Kidney capillary endothelial cell (primary cell): ENCODE measurements around the gene SMG1.
"Not testable (repeated sequence)": the region's sequence is repeated elsewhere in the genome, so short reads cannot be mapped to it uniquely, and the experiment has no call there.

Experiments used
- DNase-seq: peaks from one replicate; pipeline ENCODE4 v3.0.0-alpha.2; 2018; ENCODE audit warnings: low spot score

Gene SMG1

DNA sequence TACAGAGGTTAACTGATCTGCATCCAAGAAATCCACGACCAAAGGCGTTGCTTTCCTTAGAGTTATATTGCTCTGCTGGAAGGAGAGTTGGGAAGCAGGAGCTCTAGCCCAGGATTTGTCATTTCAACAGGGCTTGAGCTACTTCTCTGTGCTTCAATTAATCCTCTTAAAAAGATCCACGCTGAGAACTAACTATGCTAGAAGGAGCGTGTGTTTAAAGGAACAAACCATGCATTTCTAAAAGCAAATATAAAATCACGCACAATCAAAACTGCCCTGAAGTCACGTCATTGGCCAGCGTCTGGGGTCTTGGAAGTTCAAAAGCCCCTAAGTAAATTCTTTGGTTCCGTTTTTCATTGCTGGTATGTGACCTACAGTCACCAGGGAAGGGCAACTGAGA is 125.9 kb downstream of the SMG1 start:
- no peak for DNase-seq

DNA sequence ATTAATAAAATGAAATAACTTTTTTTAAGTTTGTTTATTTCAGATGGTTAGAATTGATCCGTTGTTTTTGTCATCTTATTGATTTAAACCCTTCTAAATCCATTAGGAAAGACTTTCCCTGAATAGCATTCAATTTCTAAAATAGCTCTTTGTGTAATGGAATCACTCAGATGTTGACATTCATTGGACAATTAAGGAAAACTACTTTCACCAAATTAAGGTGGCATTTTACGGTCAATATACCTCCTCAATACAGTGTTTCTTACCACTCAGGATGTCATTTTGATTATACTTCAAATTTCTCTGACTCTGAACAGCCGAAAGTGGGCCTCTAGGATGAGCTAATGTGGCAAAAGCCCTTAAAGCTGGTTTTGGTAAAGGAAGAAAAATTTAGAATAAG is 126.7 kb downstream of the SMG1 start:
- DNase-seq: no peak

DNA sequence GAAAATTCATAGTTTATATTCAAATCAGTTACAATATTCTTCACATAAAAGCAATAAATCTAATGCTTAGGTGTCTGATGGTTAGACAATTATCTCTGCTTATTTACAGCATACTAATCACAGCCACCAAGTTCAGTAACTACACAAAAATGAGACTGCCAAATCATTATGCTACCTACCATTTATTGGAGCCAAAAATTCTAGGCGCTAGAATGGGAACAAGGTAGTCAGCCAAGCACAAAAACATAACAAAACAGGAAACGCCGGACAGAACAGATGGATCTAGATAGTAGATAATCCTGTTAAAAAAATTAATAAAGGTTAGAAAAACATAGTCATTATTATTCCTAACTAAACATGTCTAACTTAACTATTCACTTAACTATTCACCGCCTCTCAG is 128.5 kb downstream of the SMG1 start:
- DNase-seq: no peak

DNA sequence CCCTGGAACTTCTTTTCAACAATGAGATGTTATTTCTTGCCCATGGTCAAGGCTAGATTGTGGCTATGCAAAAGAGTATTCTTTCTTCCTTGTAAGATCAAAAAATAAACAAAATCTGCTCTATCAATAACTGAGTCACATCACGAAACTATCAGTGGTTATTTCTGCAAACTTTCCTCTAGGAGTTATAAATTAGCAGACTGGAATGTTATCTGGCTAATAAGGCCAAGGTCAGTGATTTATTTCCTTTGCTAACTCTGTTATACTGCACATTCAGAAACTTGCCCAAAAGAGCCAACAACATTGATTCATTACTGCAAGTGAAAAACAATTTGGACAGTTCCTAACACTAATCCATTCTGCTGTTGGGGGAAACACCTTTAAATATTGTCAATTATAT is 129.8 kb downstream of the SMG1 start:
- no peak for DNase-seq

DNA sequence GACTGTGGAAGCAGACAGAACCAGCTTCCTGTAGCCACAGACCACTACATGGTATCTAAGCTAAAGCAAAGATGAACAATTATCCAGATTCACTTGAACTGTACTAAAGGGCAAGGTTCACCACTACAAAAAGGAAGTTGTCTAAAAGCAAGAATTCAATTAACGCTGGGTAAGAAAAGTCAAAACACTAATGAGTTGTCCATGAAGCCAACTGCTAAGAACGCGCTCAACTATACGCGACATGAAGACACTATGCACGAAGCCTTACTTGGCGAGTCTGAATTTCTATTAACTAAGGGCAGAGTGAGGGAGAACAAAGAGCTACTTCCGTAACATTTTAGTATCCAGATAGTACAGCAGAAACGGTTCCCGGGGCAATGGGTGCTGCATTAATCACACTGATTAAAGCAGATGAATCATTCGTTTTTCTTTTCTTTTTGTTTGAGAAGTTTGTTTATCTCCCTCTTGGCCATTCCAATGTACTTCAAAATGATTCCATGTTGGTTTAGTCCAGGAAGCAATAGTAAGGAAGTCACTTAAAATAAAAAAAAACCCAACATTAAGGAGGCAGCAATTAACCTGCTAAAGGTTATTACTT is 133.3 kb downstream of the SMG1 start:
- DNase-seq: no peak

DNA sequence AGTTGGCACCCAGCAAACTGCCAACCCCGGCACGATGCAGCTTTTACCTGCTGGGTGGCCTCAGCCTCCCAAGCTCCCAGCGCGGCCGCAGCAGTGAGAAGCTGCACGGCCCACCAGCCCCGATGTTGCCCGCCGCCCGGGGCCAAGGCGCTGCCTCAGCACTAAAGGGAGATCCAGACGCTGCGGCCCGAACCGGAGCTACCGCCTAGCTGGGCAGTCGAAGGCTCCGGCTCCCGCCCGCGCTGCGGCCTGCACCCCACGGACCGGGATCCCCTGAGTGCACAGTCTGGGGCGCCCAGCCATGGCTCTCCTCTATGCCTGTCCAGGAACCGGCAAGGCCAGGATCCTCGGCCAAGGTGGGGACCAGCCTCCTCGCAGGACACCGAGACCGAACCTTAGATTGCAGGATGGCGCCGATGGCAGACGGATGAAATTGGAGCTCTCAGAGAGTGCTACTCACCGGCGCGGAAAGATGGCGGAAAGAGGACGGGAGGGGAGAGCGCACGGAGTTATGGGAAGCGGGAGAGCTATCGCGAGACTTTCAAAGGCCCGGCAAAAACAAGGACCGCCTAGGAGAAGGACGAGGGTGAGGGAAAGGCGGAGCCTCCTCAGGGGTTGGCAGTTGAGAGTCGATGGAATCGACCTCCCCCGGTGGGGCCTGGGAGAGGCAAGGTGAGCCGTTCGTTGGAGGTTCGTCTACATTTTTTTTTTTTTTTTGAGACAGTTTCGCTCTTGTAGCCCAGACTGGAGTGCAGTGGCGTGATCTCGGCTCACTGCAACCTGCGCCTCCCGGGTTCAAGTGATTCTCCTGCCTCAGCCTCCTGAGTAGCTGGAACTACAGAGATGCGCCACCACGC is 136.1 kb downstream of the SMG1 start, which contains the start of gene RPS15A:
TSS of gene RPS15A (minus strand) at position 485 of the 857 bp plus-strand sequence. CDS start 1,221 bp downstream, outside the sequence.
- peak; percentile 95 for DNase-seq

DNA sequence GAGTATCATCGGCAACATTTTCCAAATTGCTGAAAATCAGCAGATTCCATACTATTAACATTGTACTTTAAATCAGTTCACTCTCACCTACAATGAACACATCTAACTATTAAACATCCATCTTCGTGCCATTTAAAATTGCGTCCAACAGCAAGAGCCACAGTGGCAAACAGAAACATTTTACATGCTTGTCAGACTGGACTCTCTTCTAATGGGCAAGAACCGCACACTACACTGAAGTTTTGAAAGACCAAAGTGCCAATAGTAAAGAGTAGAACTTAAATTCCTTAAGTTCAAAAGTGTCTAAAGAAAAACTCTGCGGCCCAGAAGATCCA is 136.7 kb downstream of the SMG1 start:
- no peak for DNase-seq

DNA sequence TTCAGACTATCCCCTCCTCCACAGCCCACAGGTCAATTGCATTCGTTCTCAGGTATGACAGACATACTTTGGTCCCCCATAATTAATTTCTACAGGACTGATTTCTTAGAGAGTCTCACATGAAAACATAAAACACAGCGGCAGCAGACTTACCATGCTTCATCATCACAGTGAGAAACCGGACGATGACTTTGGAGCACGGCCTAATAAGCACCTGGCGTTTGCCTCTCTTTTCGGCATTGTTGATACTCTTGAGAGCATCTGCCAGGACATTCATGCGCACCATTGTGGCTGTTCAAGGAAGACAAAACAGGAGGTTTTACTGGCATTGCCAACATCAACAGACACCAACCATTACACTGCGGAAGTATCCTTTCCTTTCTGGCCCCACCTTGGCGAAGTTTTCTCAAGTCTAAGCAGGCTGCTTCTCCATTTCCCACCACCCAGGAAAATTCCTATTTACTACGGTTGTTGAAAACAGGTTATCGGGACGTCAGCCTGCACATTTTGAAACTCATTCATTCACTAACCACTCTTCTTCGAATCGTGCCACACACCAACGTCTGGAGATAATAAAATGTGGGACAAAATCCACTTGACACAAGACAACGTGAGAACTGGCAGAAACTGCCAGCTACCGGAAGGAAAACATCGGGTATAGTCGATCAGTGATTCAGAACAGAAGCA is 137.2 kb downstream of the SMG1 start:
- DNase-seq: no peak

DNA sequence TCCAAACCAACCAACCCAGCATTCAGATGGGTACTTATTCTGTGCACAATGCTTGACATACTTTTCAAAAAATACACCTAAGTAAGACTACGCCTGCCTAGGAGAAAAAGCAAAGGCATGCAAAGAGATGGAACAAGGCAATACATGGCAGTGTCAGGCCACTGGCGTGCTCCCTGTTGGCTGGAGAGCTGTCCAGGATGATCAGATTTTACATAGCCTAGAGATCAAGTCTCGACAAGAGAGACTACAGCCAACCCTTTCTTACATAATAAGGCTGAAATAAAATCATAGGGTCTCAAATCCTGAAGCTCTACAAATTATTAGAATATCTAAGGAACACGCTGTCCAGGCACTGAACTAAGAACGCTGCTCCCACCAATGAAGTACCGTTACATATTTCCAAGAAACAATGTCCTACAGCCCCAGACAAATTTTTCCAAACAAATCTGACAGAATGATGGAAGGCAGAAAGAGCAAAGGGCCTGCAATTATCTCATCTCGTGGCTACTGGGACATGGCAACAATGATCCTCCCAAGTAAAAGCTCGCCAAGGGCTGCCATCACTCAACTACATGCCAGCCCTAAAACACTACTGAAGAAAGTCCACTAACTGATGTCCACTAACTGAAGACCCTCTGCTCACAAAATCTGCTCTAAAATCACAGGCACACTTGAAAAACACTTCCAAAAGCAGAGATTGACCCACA is 141.1 kb downstream of the SMG1 start:
- DNase-seq: no peak

DNA sequence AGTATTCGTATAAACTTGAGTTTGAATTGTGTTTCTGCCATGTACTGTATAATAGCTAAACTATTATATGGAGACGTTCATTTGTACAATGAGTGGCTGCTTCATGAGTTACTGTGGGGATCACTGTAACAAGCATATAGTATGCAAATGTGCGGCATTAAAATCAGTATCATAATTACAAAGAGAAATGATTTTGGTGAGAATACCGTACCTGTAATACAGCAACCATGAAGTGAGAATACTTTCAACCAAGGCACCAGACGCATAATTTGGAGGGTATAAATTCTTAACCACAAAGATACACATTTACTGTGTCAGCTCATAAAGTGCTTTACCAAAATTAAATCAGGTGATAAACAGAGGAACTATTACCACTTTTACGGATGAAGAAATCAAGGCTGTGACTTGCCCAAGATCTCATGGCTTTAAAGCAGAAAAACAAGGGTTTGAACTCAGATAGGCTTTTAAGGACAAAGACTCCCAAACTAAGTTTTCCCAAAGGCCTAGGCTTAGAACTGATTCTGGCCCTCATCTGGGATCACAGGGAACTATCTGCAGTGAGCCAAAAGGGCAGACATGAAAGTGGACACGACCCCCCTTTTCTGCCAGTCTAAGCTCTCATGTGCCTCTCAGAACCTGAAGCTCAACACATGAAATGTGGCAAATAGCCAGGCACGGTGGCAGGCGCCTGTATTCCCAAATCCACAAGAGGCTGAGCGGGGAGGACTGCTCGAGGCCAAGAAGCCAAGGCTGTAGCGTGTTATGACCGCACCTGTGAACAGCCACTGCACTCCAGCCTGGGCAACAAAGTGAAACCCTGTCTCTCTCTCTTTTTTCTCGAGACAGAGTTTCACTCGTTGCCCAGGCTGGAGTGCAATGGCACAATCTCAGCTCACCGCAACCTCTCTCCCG is 142.5 kb downstream of the SMG1 start:
- no peak for DNase-seq

DNA sequence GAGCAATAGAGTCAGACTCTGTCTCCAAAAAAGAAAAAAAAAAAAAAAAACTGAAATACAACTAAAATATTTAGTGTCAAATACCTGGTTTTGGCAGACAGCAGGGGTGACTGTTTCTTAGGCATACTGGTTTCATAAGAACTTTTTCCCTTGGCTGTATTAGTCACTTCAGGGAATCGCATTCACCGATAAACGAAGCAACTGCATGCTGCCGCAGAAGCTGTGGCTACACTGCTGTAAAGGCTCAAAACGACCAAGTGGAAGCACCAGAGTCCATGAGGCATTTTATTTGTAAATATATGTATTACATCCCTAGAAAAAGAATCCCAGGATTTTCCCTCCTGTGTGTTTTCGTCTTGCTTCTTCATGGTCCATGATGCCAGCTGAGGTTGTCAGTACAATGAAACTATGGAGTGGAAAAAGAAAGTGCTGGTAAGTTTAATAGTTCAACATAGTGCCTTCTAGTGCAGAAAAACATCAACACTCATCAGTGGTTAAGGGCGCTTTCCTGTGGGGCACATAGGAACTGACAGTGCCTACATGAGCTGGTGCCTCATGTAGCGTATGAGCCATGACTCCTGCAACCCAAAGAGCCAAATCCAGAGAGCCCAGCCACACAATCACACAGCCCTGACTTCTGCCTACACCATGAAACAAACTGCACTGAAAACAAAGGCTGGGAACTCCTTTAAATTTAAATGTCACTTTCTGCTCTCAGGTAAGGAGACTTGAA is 143.3 kb downstream of the SMG1 start:
- no peak for DNase-seq

DNA sequence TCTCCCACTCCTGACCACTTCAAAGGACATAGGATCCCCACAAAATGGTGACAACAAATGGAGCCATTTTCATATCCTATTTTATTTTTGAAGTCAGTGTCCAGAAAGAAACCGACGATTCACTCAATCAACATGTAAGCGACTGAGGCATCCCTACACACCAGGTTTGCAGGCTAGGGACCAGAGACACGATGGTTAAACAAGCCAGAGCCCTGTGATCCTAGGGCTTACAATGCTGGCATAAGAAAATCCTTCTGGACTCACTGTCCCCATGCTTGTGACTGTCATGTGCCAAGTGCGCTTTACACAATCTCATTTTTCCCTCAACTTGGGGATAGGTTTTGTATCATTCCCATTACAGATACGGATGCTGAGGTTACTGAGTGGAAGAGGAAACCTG is 145.0 kb downstream of the SMG1 start:
- not testable (repeated sequence) for DNase-seq

DNA sequence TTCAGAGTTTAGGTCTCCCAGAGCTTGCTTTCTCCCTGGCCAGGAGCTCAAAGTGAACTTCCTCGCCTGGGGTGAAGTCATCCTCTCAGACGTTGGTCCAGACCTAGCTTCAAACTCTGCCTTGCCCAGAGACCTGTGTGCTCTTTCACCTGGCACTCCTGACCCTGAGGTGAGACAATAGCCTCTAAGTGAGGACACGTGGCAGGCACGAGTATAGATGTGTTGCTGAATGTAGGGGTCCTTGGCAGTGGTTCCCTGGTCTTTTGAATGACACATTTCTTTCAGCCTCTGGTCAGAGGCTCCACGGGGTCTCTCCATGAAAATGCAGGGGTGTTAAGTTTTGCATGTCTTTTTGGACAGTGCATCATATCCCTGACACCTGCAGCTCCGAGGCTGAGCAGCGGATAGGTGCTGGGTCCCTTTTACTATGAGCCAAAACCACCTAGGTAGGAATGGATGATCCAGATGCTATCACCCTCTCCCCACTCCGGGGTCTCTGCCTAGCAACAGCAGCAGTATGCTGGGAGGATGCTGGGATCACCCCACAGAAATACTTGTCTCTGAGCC is 145.7 kb downstream of the SMG1 start:
- not testable (repeated sequence) for DNase-seq

DNA sequence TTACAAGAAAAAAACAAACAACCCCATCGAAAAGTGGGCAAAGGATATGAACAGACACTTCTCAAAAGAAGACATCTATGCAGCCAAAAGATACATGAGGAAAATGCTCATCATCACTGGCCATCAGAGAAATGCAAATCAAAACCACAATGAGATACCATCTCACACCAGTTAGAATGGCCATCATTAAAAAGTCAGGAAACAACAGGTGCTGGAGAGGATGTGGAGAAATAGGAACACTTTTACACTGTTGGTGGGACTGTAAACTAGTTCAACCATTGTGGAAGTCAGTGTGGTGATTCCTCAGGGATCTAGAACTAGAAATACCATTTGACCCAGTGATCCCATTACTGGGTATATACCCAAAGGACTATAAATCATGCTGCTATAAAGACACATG is 148.5 kb downstream of the SMG1 start:
- DNase-seq: not testable (repeated sequence)

DNA sequence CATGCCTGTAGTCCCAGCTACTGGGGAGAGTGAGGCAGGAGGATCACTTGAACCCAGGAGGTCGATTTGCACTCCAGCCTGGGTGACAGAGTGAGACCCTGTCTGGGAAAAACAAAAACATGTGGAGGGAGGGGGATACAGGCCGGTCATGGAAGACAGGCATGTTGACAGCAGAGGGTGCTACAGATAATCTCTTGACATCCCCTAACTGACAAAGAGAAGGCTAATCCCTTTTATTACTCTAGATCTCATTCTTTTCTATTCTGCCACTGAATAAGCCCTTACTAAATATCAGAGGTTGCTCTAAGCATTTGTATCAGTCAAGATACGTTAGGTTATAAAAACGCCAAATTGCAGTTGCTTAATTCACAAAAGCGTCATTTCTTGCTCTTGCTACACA is 149.9 kb downstream of the SMG1 start:
- not testable (repeated sequence) for DNase-seq

DNA sequence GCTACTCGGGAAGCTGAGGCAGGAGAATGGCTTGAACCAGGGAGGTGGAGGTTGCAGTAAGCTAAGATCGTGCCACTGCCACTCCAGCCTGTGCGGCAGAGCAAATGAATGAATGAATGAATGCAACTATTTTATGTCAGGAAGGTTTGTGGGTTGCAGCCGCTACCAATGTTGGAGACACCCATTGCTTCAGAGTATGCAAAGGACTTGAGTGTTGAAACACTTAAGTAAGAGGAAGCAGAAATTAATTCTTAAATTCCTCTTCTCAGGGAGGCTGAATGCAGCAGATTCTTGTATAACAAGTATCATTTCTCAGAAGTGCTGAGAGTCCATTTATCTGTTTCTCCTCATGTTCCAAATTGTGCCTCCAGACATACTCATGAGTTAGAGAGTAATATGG is 151.6 kb downstream of the SMG1 start:
- DNase-seq: not testable (repeated sequence)

DNA sequence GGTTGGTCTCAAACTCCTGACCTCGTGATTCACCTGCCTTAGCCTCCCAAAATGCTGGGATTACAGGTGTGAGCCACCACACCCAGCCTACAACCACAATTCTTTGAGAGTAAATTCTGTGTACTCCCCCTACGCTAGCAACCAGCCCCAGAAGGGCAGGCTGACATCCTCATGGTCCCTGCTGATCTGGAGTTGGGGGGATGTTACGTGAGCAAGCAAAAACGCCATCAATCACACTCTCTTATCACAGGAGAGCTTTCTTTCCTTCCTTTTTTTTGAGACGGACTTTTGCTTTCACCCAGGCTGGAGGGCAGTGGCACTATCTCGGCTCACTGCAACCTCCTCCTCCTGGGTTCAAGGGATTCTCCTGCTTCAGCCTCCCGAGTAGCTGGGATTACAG is 154.0 kb downstream of the SMG1 start:
- not testable (repeated sequence) for DNase-seq

DNA sequence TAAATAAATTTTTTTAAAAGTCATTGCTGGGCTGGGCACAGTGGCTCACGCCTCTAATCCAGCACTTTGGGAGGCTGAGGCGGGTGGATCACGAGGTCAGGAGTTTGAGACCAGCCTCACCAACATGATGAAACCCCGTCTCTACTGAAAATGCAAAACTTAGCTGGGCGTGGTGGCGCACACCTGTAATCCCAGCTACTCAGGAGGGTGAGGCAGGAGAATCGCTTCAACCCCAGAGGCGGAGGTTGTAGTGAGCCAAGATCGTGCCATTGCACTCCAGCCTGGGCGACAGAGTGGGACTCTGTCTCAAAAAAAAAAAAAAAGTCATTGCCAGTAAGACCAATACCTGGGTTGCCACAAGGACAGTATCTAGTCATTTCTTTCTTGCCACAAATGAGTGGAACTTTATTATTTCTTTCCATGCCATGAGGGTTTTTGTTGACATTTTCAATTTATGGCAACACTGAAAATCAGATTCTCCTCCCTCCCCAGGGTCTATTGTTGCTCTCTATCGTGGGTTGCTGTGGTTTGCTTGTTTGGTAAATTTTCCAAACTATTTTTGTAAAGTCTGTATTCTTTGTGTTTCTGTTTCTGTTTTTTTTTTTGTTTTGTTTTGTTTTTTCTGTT is 155.8 kb downstream of the SMG1 start:
- DNase-seq: not testable (repeated sequence)

DNA sequence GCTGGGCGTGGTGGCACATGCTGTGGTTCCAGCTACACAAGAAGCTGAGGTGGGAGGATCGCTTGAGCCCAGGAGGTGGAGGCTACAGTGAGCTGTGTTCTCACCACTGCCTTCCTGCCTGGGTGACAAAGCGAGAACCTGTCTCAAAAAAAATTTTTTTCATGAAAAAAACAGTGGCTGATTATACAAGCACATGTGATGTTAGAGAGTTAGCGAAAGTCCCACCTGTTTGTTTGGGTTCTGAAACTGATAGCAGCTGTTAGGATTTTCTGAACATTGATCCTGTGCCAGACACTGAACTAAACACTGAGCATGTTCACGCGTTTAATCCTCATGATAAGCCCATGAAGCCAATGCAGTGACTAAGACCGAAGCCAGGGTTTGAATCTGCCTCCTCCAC is 159.0 kb downstream of the SMG1 start:
- DNase-seq: not testable (repeated sequence)

DNA sequence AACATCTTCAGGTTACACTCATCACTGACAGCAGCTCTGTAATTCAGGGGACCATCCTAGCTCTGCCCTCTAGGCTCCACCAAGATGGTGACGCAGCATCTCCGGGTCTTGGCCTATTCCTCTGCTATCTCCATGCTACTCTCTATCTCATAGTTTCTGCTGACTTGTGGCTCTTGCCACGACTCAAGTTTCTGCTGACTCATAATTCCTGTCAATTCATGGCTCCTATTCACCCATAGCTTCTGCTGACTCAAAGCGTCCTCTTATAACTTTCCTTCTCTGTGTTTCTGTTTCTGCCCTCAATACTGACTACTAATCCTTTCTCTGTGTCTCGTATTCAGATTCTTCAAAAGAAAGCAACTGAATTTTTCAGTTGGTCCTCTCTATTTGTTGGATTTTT is 163.5 kb downstream of the SMG1 start:
- DNase-seq: not testable (repeated sequence)
